DND-41 (cell line): ENCODE results near the gene CLRN3.

Experiments used
- CTCF ChIP-seq: IDR thresholded peaks from 2 replicates; pipeline ENCODE4 v1.5.1; 2012; ENCODE audit warnings: borderline replicate concordance, low read length, moderate library complexity, mild to moderate bottlenecking; ENCODE audit not compliant: poor library complexity, severe bottlenecking; ENCODE audit errors: extremely low read depth
- EZH2 ChIP-seq: IDR thresholded peaks from 3 replicates; pipeline ENCODE4 v1.6.1; 2012; ENCODE audit warnings: borderline replicate concordance, low read depth, mild to moderate bottlenecking, moderate library complexity, low read length, inconsistent platforms; ENCODE audit not compliant: severe bottlenecking

DNA sequence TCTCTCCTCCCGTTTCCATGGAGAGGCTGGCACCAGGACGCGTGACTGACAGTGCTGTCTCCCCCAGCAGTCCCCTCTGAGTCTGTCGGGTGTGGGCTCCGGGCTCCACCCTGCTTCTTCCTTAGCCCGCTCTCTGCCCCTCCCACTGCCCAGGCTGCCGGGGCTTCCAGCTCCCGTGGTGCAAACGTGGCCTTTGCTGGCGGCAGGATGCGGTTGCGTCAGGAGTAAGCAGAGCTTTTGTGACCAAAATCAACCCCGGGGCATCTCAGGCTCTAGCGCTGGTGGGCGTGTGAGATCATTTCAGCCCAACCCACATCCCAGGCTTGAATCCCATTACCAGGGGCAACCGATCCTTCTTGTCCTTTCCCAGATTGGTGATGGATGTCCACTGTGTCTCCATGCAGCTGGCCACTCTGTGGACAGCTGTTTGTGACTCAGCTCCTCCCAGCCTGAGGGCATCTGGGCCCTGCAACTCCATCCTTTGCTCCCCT is 42.4 kb upstream of the CLRN3 start:
- TF ChIP-seq CTCF (no peak), EZH2 (no peak)
